Heart left ventricle (tissue), 16 donors: Measurements from ENCODE around the gene LCE7A. TPM values are rescaled to one million over a fixed set of nuclear protein-coding genes. Genes with fewer than 3 reads are reported as not detected.
A peak's percentile ranks its signal among the peaks of the same experiment; 100 is the strongest.

Experiments
- ATAC-seq, 4 donors: fragments of 200-7000 bp; cut with Tn5 transposase; one replicate each; pipeline ENCODE4 v1.9.1; 2020 to 2022; ENCODE audit warnings: moderate library complexity in 4 of 4, mild to moderate bottlenecking in 3 of 4, moderate number of reproducible peaks in 1 of 4
- DNase-seq, 5 donors: peaks; one replicate each; pipeline ENCODE4 v3.0.0-alpha.2; 2020
- H3K27ac ChIP-seq, 12 donors: fragments of 200-600 bp; sonication (generic) in 4 of 12; one replicate each; pipeline versions ENCODE4 v1.5.0 to v1.8.0; 2016 to 2022; ENCODE audit warnings: mild to moderate bottlenecking in 2 of 12
- H3K27me3 ChIP-seq, 9 donors: fragments of 200-600 bp; sonication (generic) in 2 of 9; one replicate each; pipeline versions ENCODE4 v1.5.1 to v1.8.0; 2016 to 2022; ENCODE audit warnings: mild to moderate bottlenecking in 3 of 9
- H3K36me3 ChIP-seq, 9 donors: fragments of 200-600 bp; sonication (generic) in 2 of 9; one replicate each; pipeline versions ENCODE4 v1.5.0 to v1.8.0; 2018 to 2022; ENCODE audit warnings: mild to moderate bottlenecking in 2 of 9
- H3K4me1 ChIP-seq, 12 donors: fragments of 200-600 bp; sonication (generic) in 4 of 12; one replicate each; pipeline versions ENCODE4 v1.5.0 to v1.8.0; 2016 to 2022; ENCODE audit warnings: mild to moderate bottlenecking in 3 of 12
- H3K4me3 ChIP-seq, 12 donors: fragments of 200-600 bp; sonication (generic) in 4 of 12; one replicate each; pipeline versions ENCODE4 v1.5.0 to v1.8.0; 2017 to 2022; ENCODE audit warnings: mild to moderate bottlenecking in 9 of 12, moderate library complexity in 4 of 12
- H3K9me3 ChIP-seq, 12 donors: fragments of 200-600 bp; sonication (generic) in 4 of 12; one replicate each; pipeline versions ENCODE4 v1.5.0 to v1.8.0; 2016 to 2022; ENCODE audit warnings: mild to moderate bottlenecking in 1 of 12
- POLR2A ChIP-seq, 2 donors: fragments of 450-650 bp; IDR thresholded peaks; one replicate each; pipeline ENCODE4 v1.6.1; 2017; ENCODE audit warnings: antibody characterized with exemption in 2 of 2, mild to moderate bottlenecking in 2 of 2, moderate library complexity in 2 of 2
- WGBS, 4 donors: extraction: QIAGEN DNeasy Blood & Tissue Kit in 2 of 4; methylation state at CpG; one replicate each; pipeline versions ENCODE4 v1.1.5 to v1.1.7; 2013 to 2018; 5-methylcytosine and 5-hydroxymethylcytosine counted together
- intact Hi-C, 10 donors: fragments of 100-400 bp; cut with DNase I; formaldehyde crosslinking; loops; one replicate each; pipeline versions ENCODE4 v1.11.1 to v1.14.2; 2022
- polyA plus RNA-seq, 2 donors: library from polyadenylated mRNA; stranded (reverse); fragments of 200-250 nt; gene quantifications; one replicate each; pipeline ENCODE4 v1.2.3, GENCODE V29; 2013
- total RNA-seq, 9 donors: library from RNA; depleted of rRNA in 2 of 9; stranded (reverse); fragments of >200 nt in 2 of 9; fragmentation: NEBNext Ultra II Directional in 3 of 9; extraction: Animal tissue kit (Norgen Biotek cat#: 25700) in 3 of 9; gene quantifications; one replicate each; pipeline versions ENCODE4 v1.1.0 to v1.2.4, GENCODE V29; 2016 to 2023
- TF ChIP-seq, protein P1 (sequence below), 12 donors: fragments of 200-600 bp; sonication (generic) in 4 of 12; IDR thresholded peaks; one replicate each; pipeline versions ENCODE4 v1.5.0 to v1.8.0; 2018 to 2022; ENCODE audit warnings: antibody characterized with exemption in 12 of 12, mild to moderate bottlenecking in 5 of 12
- donor health status: ischemic (EF 13 %, LVEDD 7.1; RV severe dilation, severe dysfunction).
- donor health status: healthy with polysubstance abuse.
- donor health status: DM: no; HTN: yes; CAD: no.
- donor health status: DM: no; HTN: no; CAD: no.
- donor health status: ischemic (EF 25% LVEDD 6.9; RV normal size, moderate dysfunction).
- donor health status: ischemic (EF 25% LVEDD 5.7; RV mildly dilated, moderate dysfunction).
- donor health status: healthy.
- donor health status: DM: yes; HTN: yes; CAD: no.
- donor health status: ischemic (EF 35%, LVEDD 5.7; RV mildly dilated, moderate dysfunction).
- donor health status: nonischemic (EF 11% LVEDD 7.7; RV severe dilation, severe dysfunction).
- donor health status: DM: yes; HTN: yes; CAD: no.
- donor health status: PGD.
- donor health status: ischemic (EF 29% LVEDD 5.4; RV normal size, mild dysfunction).
- donor health status: nonischemic (EF 23%, LVEDD 6.1; RV moderate dilation, normal function).

The LCE7A gene
- total and polyA plus RNA-seq, 11 donors = not detected

DNA sequence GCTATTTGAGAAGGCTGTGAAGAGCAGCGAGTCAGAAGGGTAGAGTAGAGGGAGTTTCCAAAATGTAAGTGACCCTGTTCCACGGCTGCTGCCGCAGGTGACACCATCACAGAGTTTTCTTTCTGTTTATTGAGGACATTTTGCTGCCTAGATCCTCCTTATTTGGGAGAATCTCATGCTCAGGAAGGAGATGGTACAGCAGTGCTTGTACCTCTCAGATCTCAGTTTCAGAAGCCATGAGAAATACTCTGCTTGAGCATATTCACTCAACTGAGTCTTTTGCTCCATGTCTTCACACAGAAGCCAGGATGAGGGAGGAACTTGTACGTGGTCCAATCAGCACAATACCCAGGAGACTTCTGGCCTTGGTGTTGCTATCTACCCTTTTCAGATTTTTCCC is 1.6 kb downstream of the LCE7A start:
- H3K9me3 ChIP-seq = no peaks in the 10 kb centered on the region
- intact Hi-C loops = no loop called here
- no peak overlapping the region for H3K27ac ChIP-seq
- 58 to 71% (median 65%) methylated on average over 4 of the region's 4 CpGs for WGBS, 4 donors
- no peak for TF ChIP-seq POLR2A (IDR thresholded peaks at IDR 0.05)
- TF ChIP-seq, protein P1, sequence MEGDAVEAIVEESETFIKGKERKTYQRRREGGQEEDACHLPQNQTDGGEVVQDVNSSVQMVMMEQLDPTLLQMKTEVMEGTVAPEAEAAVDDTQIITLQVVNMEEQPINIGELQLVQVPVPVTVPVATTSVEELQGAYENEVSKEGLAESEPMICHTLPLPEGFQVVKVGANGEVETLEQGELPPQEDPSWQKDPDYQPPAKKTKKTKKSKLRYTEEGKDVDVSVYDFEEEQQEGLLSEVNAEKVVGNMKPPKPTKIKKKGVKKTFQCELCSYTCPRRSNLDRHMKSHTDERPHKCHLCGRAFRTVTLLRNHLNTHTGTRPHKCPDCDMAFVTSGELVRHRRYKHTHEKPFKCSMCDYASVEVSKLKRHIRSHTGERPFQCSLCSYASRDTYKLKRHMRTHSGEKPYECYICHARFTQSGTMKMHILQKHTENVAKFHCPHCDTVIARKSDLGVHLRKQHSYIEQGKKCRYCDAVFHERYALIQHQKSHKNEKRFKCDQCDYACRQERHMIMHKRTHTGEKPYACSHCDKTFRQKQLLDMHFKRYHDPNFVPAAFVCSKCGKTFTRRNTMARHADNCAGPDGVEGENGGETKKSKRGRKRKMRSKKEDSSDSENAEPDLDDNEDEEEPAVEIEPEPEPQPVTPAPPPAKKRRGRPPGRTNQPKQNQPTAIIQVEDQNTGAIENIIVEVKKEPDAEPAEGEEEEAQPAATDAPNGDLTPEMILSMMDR (IDR thresholded peaks at IDR 0.05) = no peak
- H3K4me1 ChIP-seq = no peaks in the 10 kb centered on the region
- H3K4me3 ChIP-seq = no peak overlapping the region
- peaks cover 0 to 10% (median 0%) of the 10 kb centered on the region in 9 donors for H3K27me3 ChIP-seq
- DNase-seq = no peak
- no peak for ATAC-seq
- H3K36me3 ChIP-seq = no peaks in the 10 kb centered on the region

DNA sequence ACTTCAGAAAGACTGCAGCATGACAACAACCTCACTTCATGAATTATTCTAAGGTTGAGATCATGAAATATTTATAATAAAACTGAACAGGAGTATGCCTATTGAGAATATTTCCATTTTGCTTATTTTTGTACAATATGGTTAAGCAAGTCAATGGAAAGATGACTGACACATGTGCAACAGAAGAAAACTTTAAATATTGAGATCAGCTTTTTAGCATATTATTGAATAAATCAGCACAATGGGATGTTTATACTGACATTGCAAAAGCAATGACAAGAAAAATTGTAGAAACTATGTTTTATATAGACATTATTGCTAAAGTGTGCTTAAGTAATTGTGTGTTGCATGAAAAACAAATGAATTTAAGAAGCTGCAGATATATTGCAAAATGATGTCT is 4.6 kb downstream of the LCE7A start:
- H3K4me3 ChIP-seq = no peak overlapping the region
- H3K9me3 ChIP-seq = no peaks in the 10 kb centered on the region
- H3K36me3 ChIP-seq = no peaks in the 10 kb centered on the region
- TF ChIP-seq, protein P1 (IDR thresholded peaks at IDR 0.05) = no peak
- no peak for TF ChIP-seq POLR2A (IDR thresholded peaks at IDR 0.05)
- DNase-seq (no peak), ATAC-seq (no peak)
- intact Hi-C loops = no loop called here
- H3K27me3 ChIP-seq = peaks cover 0 to 7% (median 0%) of the 10 kb centered on the region in 9 donors
- no peaks in the 10 kb centered on the region for H3K4me1 ChIP-seq
- H3K27ac ChIP-seq = no peak overlapping the region

DNA sequence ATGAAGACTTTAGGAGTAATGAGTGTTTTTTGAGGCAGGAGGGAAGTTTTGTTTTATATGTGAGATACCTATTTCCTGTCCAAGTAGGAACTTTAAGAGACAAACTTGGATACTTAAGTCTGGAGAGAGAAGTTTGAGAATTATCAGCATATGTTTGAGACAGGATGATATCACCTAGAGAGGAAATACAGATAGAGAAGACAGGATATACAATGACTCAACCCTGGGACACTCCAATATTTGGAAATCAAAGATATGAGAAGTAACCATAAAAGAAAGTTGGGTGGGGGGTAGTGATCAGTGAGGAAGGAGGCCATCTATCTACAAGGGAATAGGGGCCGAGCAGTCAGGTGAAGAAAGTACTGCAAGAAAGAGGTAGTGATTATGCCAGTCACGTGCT is 6.5 kb downstream of the LCE7A start:
- H3K4me3 ChIP-seq = no peak overlapping the region
- H3K27ac ChIP-seq = no peak overlapping the region
- no peak for DNase-seq
- H3K27me3 ChIP-seq = peaks cover 0 to 7% (median 0%) of the 10 kb centered on the region in 9 donors
- H3K9me3 ChIP-seq = no peaks in the 10 kb centered on the region
- 62 to 70% (median 66%) methylated on average over 2 of the region's 2 CpGs for whole genome bisulfite sequencing, 4 donors
- intact Hi-C loops = loop anchor here in 1 of 10 donors (5.0 kb wide), 1 partner anchor 356 kb away; no protein-coding TSS in a partner anchor
- ATAC-seq = no peak
- H3K4me1 ChIP-seq = no peaks in the 10 kb centered on the region
- no peaks in the 10 kb centered on the region for H3K36me3 ChIP-seq
- TF ChIP-seq, protein P1 (IDR thresholded peaks at IDR 0.05) = no peak
- no peak for TF ChIP-seq POLR2A (IDR thresholded peaks at IDR 0.05)

DNA sequence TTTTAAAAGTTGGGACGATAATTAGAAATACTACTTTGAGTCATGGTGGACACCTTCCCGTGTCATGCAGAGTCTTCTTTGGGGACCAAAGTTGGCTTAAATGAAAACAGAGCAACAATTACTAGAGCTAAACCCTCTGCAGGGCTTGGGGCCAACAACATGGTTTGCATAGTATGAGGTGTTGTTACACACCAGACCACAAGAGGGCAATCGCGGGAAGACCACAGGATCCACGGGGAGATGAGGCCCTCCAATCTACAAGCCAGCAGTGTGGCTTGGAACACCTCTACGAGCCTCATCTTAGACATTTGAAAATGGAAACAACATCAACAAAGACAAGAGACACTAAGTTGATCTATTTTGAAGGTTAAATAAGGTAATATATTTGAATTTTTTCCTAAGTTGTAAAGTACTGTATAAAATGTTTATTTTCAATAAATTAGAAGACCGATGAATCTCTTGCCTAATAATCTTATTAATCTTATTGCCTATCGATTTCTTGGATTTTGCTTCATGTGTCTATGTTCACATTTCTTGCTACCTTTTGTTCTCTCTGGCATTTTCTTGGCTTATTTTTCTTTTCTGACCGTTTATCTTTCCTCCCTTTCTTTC is 10.1 kb downstream of the LCE7A start:
- ATAC-seq (peak in 2 of 4 donors; percentile 42 to 60), DNase-seq (peak in 4 of 5 donors; percentile 29 to 50 (median 36))
- Histone ChIP-seq H3K36me3 (no peaks in the 10 kb centered on the region), H3K4me3 (no peak overlapping the region), H3K27me3 (peaks cover 0 to 6% (median 0%) of the 10 kb centered on the region in 9 donors), H3K27ac (no peak overlapping the region), H3K9me3 (no peaks in the 10 kb centered on the region), H3K4me1 (no peaks in the 10 kb centered on the region)
- intact Hi-C loops = loop anchor here in 5 of 10 donors (2.0 to 10.0 kb wide), 3 partner anchors 352 to 355 kb away; no protein-coding TSS in a partner anchor
- WGBS, 4 donors = 30 to 37% (median 32%) methylated on average over 9 of the region's 9 CpGs
- TF ChIP-seq, protein P1 (IDR thresholded peaks at IDR 0.05) = peak; percentile 22 to 76 (median 66)
- no peak for TF ChIP-seq POLR2A (IDR thresholded peaks at IDR 0.05)
